ENCODE measurements around the gene DDIT3. TPM values are rescaled to one million over a fixed set of nuclear protein-coding genes. Genes with fewer than 3 reads are reported as not detected.

The DDIT3 gene
- polyA plus RNA-seq, 1 donor from 2014 or later, result 24.0 TPM

GRCh38 chr12:57534250-57534649, 13.9 kb upstream of the DDIT3 start:
- H3K9me2 ChIP-seq (ENCODE audit: insufficient read depth, low read length), result no peaks in the 10 kb centered on the region
- no peak overlapping the region for H2AFZ ChIP-seq (ENCODE audit: low read depth, low read length)
- H3K27ac ChIP-seq (ENCODE audit: low read length), result no peak overlapping the region
- no peaks in the 10 kb centered on the region for H3K36me3 ChIP-seq (ENCODE audit: insufficient read depth, low read length)
- no peak overlapping the region for H3K4me3 ChIP-seq (ENCODE audit: low read length)
- H3K4me2 ChIP-seq (ENCODE audit: low read length), result no peak overlapping the region
- H3K9me3 ChIP-seq (ENCODE audit: low read length), result no peaks in the 10 kb centered on the region
- H3K27me3 ChIP-seq (ENCODE audit: insufficient read depth, low read depth, low read length), result no peaks in the 10 kb centered on the region
- H4K20me1 ChIP-seq (ENCODE audit: insufficient read depth), result no peaks in the 10 kb centered on the region
- no peaks in the 10 kb centered on the region for H3F3A ChIP-seq (ENCODE audit: insufficient read depth, low read length, poor library complexity, severe bottlenecking)
- TF ChIP-seq EP300 (conservative IDR thresholded peaks at IDR 0.05; ENCODE audit: poor library complexity, severe bottlenecking) (no peak), TAF1 (IDR thresholded peaks at IDR 0.05; ENCODE audit: low read depth) (no peak), POLR2AphosphoS5 (IDR thresholded peaks at IDR 0.05) (no peak), SMC3 (conservative IDR thresholded peaks at IDR 0.05; ENCODE audit: poor library complexity) (no peak), RAD21 (conservative IDR thresholded peaks at IDR 0.05) (no peak), EZH2 (IDR thresholded peaks at IDR 0.05; ENCODE audit: borderline replicate concordance, insufficient read depth, low read length, poor library complexity, severe bottlenecking) (no peak), MXI1 (conservative IDR thresholded peaks at IDR 0.05; ENCODE audit: poor library complexity, severe bottlenecking) (no peak), REST (IDR thresholded peaks at IDR 0.05; ENCODE audit: borderline replicate concordance) (no peak), CTCF (IDR thresholded peaks at IDR 0.05; ENCODE audit: poor library complexity, severe bottlenecking) (no peak)
- no peaks in the 10 kb centered on the region for H3K79me2 ChIP-seq (replicated peaks; ENCODE audit: insufficient read depth, low read length)
- no peak overlapping the region for H3K9ac ChIP-seq (ENCODE audit: low read length)

- H2AFZ ChIP-seq (ENCODE audit: low read depth, low read length), result no peak overlapping the region
- H3K9me2 ChIP-seq (ENCODE audit: insufficient read depth, low read length), result no peaks in the 10 kb centered on the region
- H3F3A ChIP-seq (ENCODE audit: insufficient read depth, low read length, poor library complexity, severe bottlenecking), result no peaks in the 10 kb centered on the region
- no peaks in the 10 kb centered on the region for H3K9me3 ChIP-seq (ENCODE audit: low read length)
- no peak overlapping the region for H3K4me3 ChIP-seq (ENCODE audit: low read length)
- H3K27ac ChIP-seq (ENCODE audit: low read length), result no peak overlapping the region
- H3K27me3 ChIP-seq (ENCODE audit: insufficient read depth, low read depth, low read length), result no peaks in the 10 kb centered on the region
- H3K36me3 ChIP-seq (ENCODE audit: insufficient read depth, low read length), result no peaks in the 10 kb centered on the region
- H3K79me2 ChIP-seq (replicated peaks; ENCODE audit: insufficient read depth, low read length), result no peaks in the 10 kb centered on the region
- H4K20me1 ChIP-seq (ENCODE audit: insufficient read depth), result no peaks in the 10 kb centered on the region
- no peak for TF ChIP-seq MXI1 (conservative IDR thresholded peaks at IDR 0.05; ENCODE audit: poor library complexity, severe bottlenecking)
- no peak for TF ChIP-seq SMC3 (conservative IDR thresholded peaks at IDR 0.05; ENCODE audit: poor library complexity)
- TF ChIP-seq TAF1 (IDR thresholded peaks at IDR 0.05; ENCODE audit: low read depth), result no peak
- no peak for TF ChIP-seq POLR2AphosphoS5 (IDR thresholded peaks at IDR 0.05)
- TF ChIP-seq EZH2 (IDR thresholded peaks at IDR 0.05; ENCODE audit: borderline replicate concordance, insufficient read depth, low read length, poor library complexity, severe bottlenecking), result no peak
- TF ChIP-seq RAD21 (conservative IDR thresholded peaks at IDR 0.05), result no peak
- no peak overlapping the region for H3K9ac ChIP-seq (ENCODE audit: low read length)
- no peak overlapping the region for H3K4me2 ChIP-seq (ENCODE audit: low read length)
Observed at GRCh38 chr12:57533108-57533507, 12.8 kb upstream of the DDIT3 start.
